Epithelial cell of prostate (primary cell): ENCODE results near the gene SLMAP.

Experiments
- DNase-seq: peaks from one replicate; pipeline ENCODE4 v3.0.0-alpha.2; 2011; ENCODE audit warnings: low read depth, low spot score
- H3K27ac ChIP-seq: fragments of 450-650 bp; 2 replicates; pipeline ENCODE4 v1.5.1; 2017; ENCODE audit warnings: mild to moderate bottlenecking

SLMAP gene

GRCh38 chr3:57822686-57823085, 66.6 kb downstream of the SLMAP start:
- no peak overlapping the region for H3K27ac ChIP-seq
- DNase-seq: no peak

GRCh38 chr3:57825116-57825515, 69.0 kb downstream of the SLMAP start:
- DNase-seq: no peak
- no peak overlapping the region for H3K27ac ChIP-seq

GRCh38 chr3:57826245-57826951, 70.3 kb downstream of the SLMAP start:
- DNase-seq: no peak
- H3K27ac ChIP-seq: peak overlapping the region; percentile 4

GRCh38 chr3:57826952-57827723, 71.0 kb downstream of the SLMAP start:
- H3K27ac ChIP-seq: no peak overlapping the region
- DNase-seq: no peak

- no peak for DNase-seq
- H3K27ac ChIP-seq: no peak overlapping the region
Observed at GRCh38 chr3:57827757-57828156, 71.6 kb downstream of the SLMAP start.

- H3K27ac ChIP-seq: no peak overlapping the region
- DNase-seq: no peak
Observed at GRCh38 chr3:57832486-57832885, 76.4 kb downstream of the SLMAP start.

- no peak for DNase-seq
- no peak overlapping the region for H3K27ac ChIP-seq
Observed at GRCh38 chr3:57832900-57833313, 76.8 kb downstream of the SLMAP start.

- no peak overlapping the region for H3K27ac ChIP-seq
- no peak for DNase-seq
Observed at GRCh38 chr3:57833763-57834162, 77.7 kb downstream of the SLMAP start.

- DNase-seq: no peak
- H3K27ac ChIP-seq: peak overlapping the region; percentile 2
Observed at GRCh38 chr3:57837686-57838085, 81.6 kb downstream of the SLMAP start.

GRCh38 chr3:57838627-57839026, 82.5 kb downstream of the SLMAP start:
- no peak for DNase-seq

GRCh38 chr3:57840473-57840872, 84.4 kb downstream of the SLMAP start:
- no peak overlapping the region for H3K27ac ChIP-seq

More at GRCh38 chr3:57838627-57839026, 82.5 kb downstream of the SLMAP start:
- H3K27ac ChIP-seq: no peak overlapping the region

GRCh38 chr3:57841818-57842217, 85.7 kb downstream of the SLMAP start:
- no peak for DNase-seq
- H3K27ac ChIP-seq: no peak overlapping the region

More at GRCh38 chr3:57840473-57840872, 84.4 kb downstream of the SLMAP start:
- no peak for DNase-seq

- no peak for DNase-seq
Observed at GRCh38 chr3:57848177-57848738, 92.1 kb downstream of the SLMAP start.

GRCh38 chr3:57851304-57851703, 95.2 kb downstream of the SLMAP start:
- no peak for DNase-seq
- no peak overlapping the region for H3K27ac ChIP-seq

More at GRCh38 chr3:57848177-57848738, 92.1 kb downstream of the SLMAP start:
- no peak overlapping the region for H3K27ac ChIP-seq

GRCh38 chr3:57852896-57853295, 96.8 kb downstream of the SLMAP start:
- no peak for DNase-seq
- peak overlapping the region; percentile 48 for H3K27ac ChIP-seq

- DNase-seq: no peak
- peak overlapping the region; percentile 18 for H3K27ac ChIP-seq
Observed at GRCh38 chr3:57855281-57855680, 99.2 kb downstream of the SLMAP start.

- H3K27ac ChIP-seq: no peak overlapping the region
- no peak for DNase-seq
Observed at GRCh38 chr3:57855943-57856342, 99.8 kb downstream of the SLMAP start.

- H3K27ac ChIP-seq: no peak overlapping the region
- DNase-seq: no peak
Observed at GRCh38 chr3:57856675-57857074, 100.6 kb downstream of the SLMAP start.

- no peak overlapping the region for H3K27ac ChIP-seq
- DNase-seq: no peak
Observed at GRCh38 chr3:57862894-57863293, 106.8 kb downstream of the SLMAP start.

- no peak overlapping the region for H3K27ac ChIP-seq
- no peak for DNase-seq
Observed at GRCh38 chr3:57863380-57863779, 107.3 kb downstream of the SLMAP start.

GRCh38 chr3:57864853-57865252, 108.7 kb downstream of the SLMAP start:
- H3K27ac ChIP-seq: no peak overlapping the region
- no peak for DNase-seq
